Esophagus (tissue), 2 donors: Measurements from ENCODE around the gene GTF2H3. TPM values are rescaled to one million over a fixed set of nuclear protein-coding genes. Genes with fewer than 3 reads are reported as not detected.

Experiments used
- H3K27ac ChIP-seq, 2 donors: one replicate each; pipeline ENCODE4 v1.5.1; 2013; ENCODE audit warnings: low read depth in 2 of 2, mild to moderate bottlenecking in 2 of 2, inconsistent platforms in 1 of 2, low read length in 1 of 2, moderate library complexity in 1 of 2
- H3K27me3 ChIP-seq, 2 donors: one replicate each; pipeline ENCODE4 v1.6.1; 2013; ENCODE audit warnings: low read length in 2 of 2, control low read depth in 1 of 2, mild to moderate bottlenecking in 1 of 2; ENCODE audit not compliant: insufficient read depth in 2 of 2, control insufficient read depth in 1 of 2
- H3K36me3 ChIP-seq, 2 donors: one replicate each; pipeline ENCODE4 v1.6.1; 2013; ENCODE audit warnings: low read length in 1 of 2; ENCODE audit not compliant: control insufficient read depth in 2 of 2, insufficient read depth in 2 of 2
- H3K4me1 ChIP-seq, 2 donors: one replicate each; pipeline ENCODE4 v1.6.1; 2013; ENCODE audit warnings: low read length in 1 of 2; ENCODE audit not compliant: control insufficient read depth in 2 of 2, insufficient read depth in 2 of 2
- H3K4me3 ChIP-seq, 2 donors: one replicate each; pipeline ENCODE4 v1.5.1; 2013; ENCODE audit warnings: low read length in 2 of 2, mild to moderate bottlenecking in 2 of 2, low read depth in 1 of 2, moderate library complexity in 1 of 2
- H3K9me3 ChIP-seq, 2 donors: one replicate each; pipeline ENCODE4 v1.6.1; 2013; ENCODE audit warnings: mild to moderate bottlenecking in 2 of 2, low read depth in 1 of 2, low read length in 1 of 2, moderate library complexity in 1 of 2; ENCODE audit not compliant: control insufficient read depth in 2 of 2, insufficient read depth in 1 of 2
- WGBS, 2 donors: extraction: QIAGEN DNeasy Blood & Tissue Kit; methylation state at CpG; one replicate each; pipeline ENCODE4 v1.1.7; 2013; 5-methylcytosine and 5-hydroxymethylcytosine counted together
- polyA plus RNA-seq, 2 donors: library from polyadenylated mRNA; stranded (reverse); fragments of 200-250 nt; gene quantifications; one replicate each; pipeline ENCODE4 v1.2.3, GENCODE V29; 2013
- donor health status: healthy with polysubstance abuse.
- donor health status: Bipolar disorder and iron deficiency.

Gene GTF2H3
- 10 to 100 TPM in 1 of 2 donors, 1 to 10 TPM in 1; 4.5 to 10.2 TPM for polyA plus RNA-seq

GRCh38 chr12:123633379-123634141 lies at the start of gene GTF2H3, which contains the start of gene EIF2B1:
TSS of gene GTF2H3 (plus strand) at chr12:123633829. CDS start at chr12:123633860, 31 bp downstream.
TSS of gene EIF2B1 (minus strand) at chr12:123633686. CDS start at chr12:123633557, 129 bp downstream.
- H3K36me3 ChIP-seq = peaks cover 6 to 8% of the 10 kb centered on the region in 2 donors
- WGBS, 2 donors = 0% methylated on average over 52 of the region's 52 CpGs
- no peaks in the 10 kb centered on the region for H3K9me3 ChIP-seq
- peak within 1 kb of the TSS; percentile 74 to 78 for H3K27ac ChIP-seq
- H3K27me3 ChIP-seq = no peaks in the 10 kb centered on the region
- H3K4me3 ChIP-seq = peak within 1 kb of the TSS; percentile 81 to 92
- H3K4me1 ChIP-seq = peaks cover 0 to 2% of the 10 kb centered on the region in 2 donors

- Histone ChIP-seq H3K27me3 (no peaks in the 10 kb centered on the region), H3K4me3 (no peak overlapping the region), H3K27ac (no peak overlapping the region), H3K4me1 (no peaks in the 10 kb centered on the region), H3K9me3 (no peaks in the 10 kb centered on the region), H3K36me3 (peaks cover 4 to 13% of the 10 kb centered on the region in 2 donors)
- 83 to 84% methylated on average over 8 of the region's 8 CpGs for WGBS, 2 donors
These were observed 41.7 kb upstream of the GTF2H3 start for GRCh38 chr12:123591702-123592481.

- Histone ChIP-seq H3K27me3 (no peaks in the 10 kb centered on the region), H3K9me3 (no peaks in the 10 kb centered on the region), H3K36me3 (peaks cover 3 to 7% of the 10 kb centered on the region in 2 donors), H3K4me1 (no peaks in the 10 kb centered on the region), H3K27ac (no peak overlapping the region), H3K4me3 (no peak overlapping the region)
These were observed 37.9 kb upstream of the GTF2H3 start for GRCh38 chr12:123595729-123596128.

GRCh38 chr12:123597100-123597499 lies 36.5 kb upstream of the GTF2H3 start:
- Histone ChIP-seq H3K27ac (no peak overlapping the region), H3K4me1 (no peaks in the 10 kb centered on the region), H3K27me3 (no peaks in the 10 kb centered on the region), H3K4me3 (no peak overlapping the region), H3K9me3 (no peaks in the 10 kb centered on the region), H3K36me3 (peaks cover 3 to 7% of the 10 kb centered on the region in 2 donors)
- 84 to 91% methylated on average over 3 of the region's 3 CpGs for WGBS, 2 donors

- 72 to 76% methylated on average over 3 of the region's 3 CpGs for WGBS, 2 donors
- Histone ChIP-seq H3K4me1 (peaks cover 0 to 4% of the 10 kb centered on the region in 2 donors), H3K9me3 (no peaks in the 10 kb centered on the region), H3K36me3 (peaks cover 3 to 7% of the 10 kb centered on the region in 2 donors), H3K27ac (no peak overlapping the region), H3K27me3 (no peaks in the 10 kb centered on the region), H3K4me3 (no peak overlapping the region)
These were observed 35.1 kb upstream of the GTF2H3 start for GRCh38 chr12:123598522-123598921.

- WGBS, 2 donors = 93 to 97% methylated on average over 1 of the region's 1 CpG
- Histone ChIP-seq H3K36me3 (peaks cover 3 to 5% of the 10 kb centered on the region in 2 donors), H3K4me1 (peaks cover 0 to 4% of the 10 kb centered on the region in 2 donors), H3K27me3 (no peaks in the 10 kb centered on the region), H3K9me3 (no peaks in the 10 kb centered on the region), H3K27ac (no peak overlapping the region), H3K4me3 (no peak overlapping the region)
These were observed 34.3 kb upstream of the GTF2H3 start for GRCh38 chr12:123599310-123599709.

GRCh38 chr12:123599721-123600120 lies 33.9 kb upstream of the GTF2H3 start:
- 92 to 93% methylated on average over 5 to 7 of the region's 7 CpGs for WGBS, 2 donors
- peaks cover 3 to 5% of the 10 kb centered on the region in 2 donors for H3K36me3 ChIP-seq
- H3K27me3 ChIP-seq = no peaks in the 10 kb centered on the region
- peaks cover 0 to 4% of the 10 kb centered on the region in 2 donors for H3K4me1 ChIP-seq
- H3K9me3 ChIP-seq = no peaks in the 10 kb centered on the region
- H3K27ac ChIP-seq = no peak overlapping the region
- no peak overlapping the region for H3K4me3 ChIP-seq

- Histone ChIP-seq H3K4me1 (peaks cover 0 to 4% of the 10 kb centered on the region in 2 donors), H3K36me3 (peaks cover 3 to 9% of the 10 kb centered on the region in 2 donors), H3K9me3 (no peaks in the 10 kb centered on the region), H3K4me3 (peak within 1 kb of the TSS; percentile 93 to 100), H3K27me3 (no peaks in the 10 kb centered on the region), H3K27ac (peak within 1 kb of the TSS; percentile 82 to 89)
- 0% methylated on average over 78 to 81 of the region's 81 CpGs for WGBS, 2 donors
These were observed 31.8 kb upstream of the GTF2H3 start, which contains the start of gene DDX55 for GRCh38 chr12:123601602-123602489. TSS of gene DDX55 (plus strand) at chr12:123602099. CDS start at chr12:123602149, 50 bp downstream.
